SU-DHL-6 (cell line): ENCODE results near the gene RPP25L.

Experiments used
- H2AFZ ChIP-seq: fragments of 200-600 bp; sonication (generic); 2 replicates; pipeline ENCODE4 v1.6.1; 2014; ENCODE audit warnings: low read depth, mild to moderate bottlenecking, moderate library complexity, mixed read lengths, antibody characterized with exemption, low read length; ENCODE audit not compliant: severe bottlenecking
- H3F3A ChIP-seq: fragments of 200-600 bp; shearing (Covaris generic); 2 replicates; pipeline ENCODE4 v1.6.0; 2016; ENCODE audit warnings: antibody characterized with exemption, mild to moderate bottlenecking; ENCODE audit not compliant: insufficient read depth
- H3K27ac ChIP-seq: fragments of 200-600 bp; sonication (generic); 2 replicates; pipeline ENCODE4 v1.5.1; 2016; ENCODE audit warnings: low read depth, mild to moderate bottlenecking, low read length, moderate library complexity, mixed read lengths
- H3K27me3 ChIP-seq: fragments of 200-600 bp; sonication (generic), shearing (Covaris generic); 2 replicates; pipeline ENCODE4 v1.6.0; 2014; ENCODE audit warnings: mild to moderate bottlenecking, low read length
- H3K36me3 ChIP-seq: fragments of 200-600 bp; sonication (generic); 2 replicates; pipeline ENCODE4 v1.6.1; 2014; ENCODE audit warnings: mild to moderate bottlenecking, low read length, mixed read lengths
- H3K4me2 ChIP-seq: fragments of 300-600, 200-600 bp; shearing (Covaris generic), sonication (generic); 2 replicates; pipeline ENCODE4 v1.6.0; 2014; ENCODE audit warnings: low read length, low read depth, mild to moderate bottlenecking; ENCODE audit not compliant: poor library complexity, severe bottlenecking
- H3K4me3 ChIP-seq: fragments of 200-600 bp; sonication (generic); 2 replicates; pipeline ENCODE4 v1.5.1; 2014; ENCODE audit warnings: antibody characterized with exemption, low read length, mild to moderate bottlenecking, mixed read lengths; ENCODE audit not compliant: insufficient read depth, poor library complexity, severe bottlenecking
- H3K79me2 ChIP-seq: fragments of 200-600 bp; sonication (generic); 2 replicates; pipeline ENCODE4 v1.6.1; 2014; ENCODE audit warnings: mild to moderate bottlenecking, low read length, moderate library complexity; ENCODE audit not compliant: insufficient read depth
- H3K9ac ChIP-seq: fragments of 200-600 bp; sonication (generic); 2 replicates; pipeline ENCODE4 v1.7.0; 2014; ENCODE audit warnings: mild to moderate bottlenecking, low read length
- H3K9me2 ChIP-seq: fragments of 200-600 bp; sonication (generic); replicated peaks from 2 replicates; pipeline ENCODE4 v1.6.1; 2014; ENCODE audit warnings: low read length; ENCODE audit not compliant: insufficient read depth
- H3K9me3 ChIP-seq: fragments of 200-600 bp; sonication (generic); 2 replicates; pipeline ENCODE4 v1.6.1; 2014; ENCODE audit warnings: low read length, mixed read lengths; ENCODE audit not compliant: insufficient read depth
- H4K20me1 ChIP-seq: fragments of 200-600 bp; sonication (generic); 2 replicates; pipeline ENCODE4 v1.6.1; 2014; ENCODE audit warnings: low read depth, mild to moderate bottlenecking, antibody characterized with exemption, low read length, moderate library complexity, mixed read lengths
- CTCF ChIP-seq: fragments of 200-600 bp; sonication (generic); IDR thresholded peaks from one replicate; pipeline ENCODE4 v1.5.1; 2017; ENCODE audit warnings: antibody characterized with exemption, mild to moderate bottlenecking, low read length, moderate library complexity; ENCODE audit not compliant: insufficient read depth, poor library complexity, severe bottlenecking
- EZH2phosphoT487 ChIP-seq: fragments of 200-600 bp; sonication (generic), shearing (Covaris generic); conservative IDR thresholded peaks from 2 replicates; pipeline ENCODE4 v1.6.1; 2018; ENCODE audit warnings: mild to moderate bottlenecking, antibody characterized with exemption, low read length, moderate library complexity, mixed read lengths

The RPP25L gene

GRCh38 chr9:34581318-34581717 is 30.6 kb downstream of the RPP25L start:
- no peaks in the 10 kb centered on the region for H3K9me2 ChIP-seq
- H3K36me3 ChIP-seq: no peaks in the 10 kb centered on the region
- H3K4me3 ChIP-seq: no peak overlapping the region
- no peak overlapping the region for H2AFZ ChIP-seq
- no peak overlapping the region for H3K27ac ChIP-seq
- H3K4me2 ChIP-seq: no peak overlapping the region
- TF ChIP-seq CTCF (no peak), EZH2phosphoT487 (no peak)
- H4K20me1 ChIP-seq: no peaks in the 10 kb centered on the region
- no peaks in the 10 kb centered on the region for H3F3A ChIP-seq
- H3K79me2 ChIP-seq: no peaks in the 10 kb centered on the region
- H3K27me3 ChIP-seq: no peaks in the 10 kb centered on the region
- H3K9me3 ChIP-seq: no peaks in the 10 kb centered on the region
- H3K9ac ChIP-seq: no peak overlapping the region

- Histone ChIP-seq H3K36me3 (no peaks in the 10 kb centered on the region), H3K9me3 (no peaks in the 10 kb centered on the region), H4K20me1 (no peaks in the 10 kb centered on the region), H3K9ac (no peak overlapping the region), H3K27me3 (no peaks in the 10 kb centered on the region), H3K9me2 (no peaks in the 10 kb centered on the region), H3K79me2 (no peaks in the 10 kb centered on the region), H3F3A (no peaks in the 10 kb centered on the region), H3K27ac (no peak overlapping the region), H2AFZ (no peak overlapping the region), H3K4me3 (no peak overlapping the region), H3K4me2 (no peak overlapping the region)
- TF ChIP-seq EZH2phosphoT487: no peak
- TF ChIP-seq CTCF: no peak
Observed at GRCh38 chr9:34580358-34580757, 31.5 kb downstream of the RPP25L start.

GRCh38 chr9:34579808-34580163 is 32.1 kb downstream of the RPP25L start:
- no peak overlapping the region for H3K27ac ChIP-seq

More at GRCh38 chr9:34579808-34580163, 32.1 kb downstream of the RPP25L start:
- H3K27me3 ChIP-seq: no peaks in the 10 kb centered on the region
- H3K9me3 ChIP-seq: no peaks in the 10 kb centered on the region
- H2AFZ ChIP-seq: no peak overlapping the region
- no peak overlapping the region for H3K9ac ChIP-seq
- TF ChIP-seq CTCF (no peak), EZH2phosphoT487 (no peak)
- no peaks in the 10 kb centered on the region for H3K79me2 ChIP-seq
- H3K36me3 ChIP-seq: no peaks in the 10 kb centered on the region
- H3K4me3 ChIP-seq: no peak overlapping the region
- H3F3A ChIP-seq: no peaks in the 10 kb centered on the region
- H3K4me2 ChIP-seq: no peak overlapping the region
- H4K20me1 ChIP-seq: no peaks in the 10 kb centered on the region
- no peaks in the 10 kb centered on the region for H3K9me2 ChIP-seq
